Raji (cell line): ENCODE measurements around the gene LYRM4.

Source experiments
- POLR2A ChIP-seq: IDR thresholded peaks from 2 replicates; pipeline ENCODE4 v1.6.1; 2011; ENCODE audit warnings: low read depth, low read length, control low read depth; ENCODE audit not compliant: insufficient read depth

The LYRM4 gene

DNA sequence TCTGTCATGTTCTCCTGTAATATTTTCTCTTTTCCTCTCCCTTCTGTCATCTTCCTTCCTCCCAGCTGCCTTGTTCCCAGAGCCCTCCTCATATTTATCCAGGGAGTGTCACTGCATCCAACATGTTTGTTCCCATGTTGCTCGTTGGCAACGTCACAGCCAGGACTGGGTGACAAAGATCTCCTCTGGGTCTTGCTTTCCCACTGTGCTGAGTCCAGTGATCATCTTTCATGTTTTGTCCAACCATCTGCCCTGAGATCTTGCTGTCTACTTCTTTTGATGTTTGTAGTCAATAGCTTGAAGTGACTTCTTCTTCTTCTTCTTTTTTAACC is 27.2 kb upstream of the LYRM4 start:
- TF ChIP-seq POLR2A, result no peak

DNA sequence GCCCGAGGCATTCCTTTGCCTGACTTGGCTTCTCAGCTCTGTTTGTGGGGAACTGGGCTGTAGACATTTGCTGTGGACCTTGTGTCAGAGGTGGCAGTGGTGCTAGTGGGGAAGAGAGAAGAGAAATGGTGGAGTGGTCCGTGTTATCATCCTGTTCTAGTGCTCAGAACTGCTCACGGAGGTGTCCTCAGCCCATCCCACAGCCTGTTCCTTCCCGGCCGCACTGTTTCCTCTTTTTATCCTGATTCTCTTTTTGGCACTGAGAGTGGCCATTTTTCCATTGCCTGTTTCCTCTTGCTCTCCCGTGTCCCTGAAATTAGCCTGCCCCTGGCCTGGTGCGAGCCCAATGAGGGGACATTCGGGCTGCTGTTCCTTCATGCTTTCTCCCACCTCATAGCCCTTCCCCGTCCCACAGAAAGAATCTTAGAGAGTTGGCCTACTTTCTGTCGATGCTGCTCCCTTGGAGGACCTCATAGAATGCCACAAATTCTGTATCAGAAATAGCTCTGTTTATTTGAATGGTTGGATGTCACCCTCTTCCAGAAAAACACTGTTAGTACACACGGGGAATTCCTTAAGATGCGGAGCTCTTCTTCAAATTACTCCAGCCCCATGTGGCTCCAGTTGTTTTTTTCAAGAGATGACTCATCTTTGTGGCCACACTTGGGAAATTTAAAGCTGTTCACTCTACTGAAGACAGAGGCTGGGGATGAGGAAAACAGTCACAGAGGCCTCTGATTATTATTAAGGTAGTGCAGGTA is 26.6 kb upstream of the LYRM4 start:
- no peak for TF ChIP-seq POLR2A

DNA sequence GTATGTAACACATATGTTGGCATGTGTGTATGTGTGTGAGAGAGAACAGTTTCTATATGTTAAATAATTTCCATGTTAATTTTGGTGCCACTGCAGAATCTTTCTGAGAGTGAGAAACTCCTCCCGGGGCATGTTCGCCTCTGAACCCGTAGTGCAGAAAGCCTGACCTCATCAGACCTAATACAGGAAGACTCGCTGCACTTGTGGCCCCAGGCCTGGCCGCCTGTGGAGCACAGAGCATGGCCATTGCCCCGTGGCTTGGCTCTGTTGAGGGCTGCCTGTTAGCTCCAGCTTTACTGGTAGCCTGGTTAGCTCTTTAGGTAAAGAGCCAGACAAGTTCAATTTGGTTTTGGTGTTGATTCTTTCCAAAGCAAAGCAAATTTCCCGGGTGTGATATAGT is 26.0 kb upstream of the LYRM4 start:
- TF ChIP-seq POLR2A, result no peak

DNA sequence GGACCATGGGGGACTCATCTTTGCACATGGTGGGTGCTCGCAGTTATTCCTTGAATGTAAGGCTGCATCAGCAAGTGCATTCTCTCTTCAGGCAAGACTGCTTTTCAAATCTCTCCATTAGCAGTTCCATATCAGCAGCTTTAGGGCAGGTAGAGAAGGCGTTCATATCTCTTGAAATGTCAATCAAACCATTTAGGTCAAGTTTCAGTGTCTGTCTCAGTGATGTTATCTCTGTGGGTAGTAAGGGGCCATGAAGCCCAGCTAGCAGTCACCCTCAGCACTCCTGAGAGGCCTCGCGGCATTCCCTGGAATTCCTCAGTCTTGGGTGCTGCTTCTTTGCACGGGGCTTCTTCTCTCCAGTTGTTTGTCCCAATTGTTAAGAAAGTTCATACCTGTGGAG is 24.8 kb upstream of the LYRM4 start:
- TF ChIP-seq POLR2A, result no peak

DNA sequence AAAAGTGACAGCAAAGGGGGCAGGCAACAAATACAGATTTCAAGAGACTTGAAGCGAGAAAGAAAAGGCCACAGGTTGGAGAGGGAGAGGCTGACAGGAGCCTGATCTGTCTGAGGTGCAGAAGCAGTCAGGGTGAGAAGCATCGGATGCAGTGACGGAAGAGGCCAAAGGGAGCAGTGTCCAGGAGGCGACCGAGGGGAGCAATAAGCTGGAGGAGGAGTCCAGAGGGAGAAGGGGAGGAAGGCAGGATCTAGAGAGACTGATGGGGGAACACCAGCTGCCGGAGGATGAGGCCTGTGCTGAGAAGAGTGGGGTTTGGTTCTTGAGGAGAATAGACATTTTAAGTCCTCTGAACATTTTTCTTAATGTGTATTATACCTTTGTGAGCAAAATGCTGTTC is 24.3 kb upstream of the LYRM4 start:
- no peak for TF ChIP-seq POLR2A

DNA sequence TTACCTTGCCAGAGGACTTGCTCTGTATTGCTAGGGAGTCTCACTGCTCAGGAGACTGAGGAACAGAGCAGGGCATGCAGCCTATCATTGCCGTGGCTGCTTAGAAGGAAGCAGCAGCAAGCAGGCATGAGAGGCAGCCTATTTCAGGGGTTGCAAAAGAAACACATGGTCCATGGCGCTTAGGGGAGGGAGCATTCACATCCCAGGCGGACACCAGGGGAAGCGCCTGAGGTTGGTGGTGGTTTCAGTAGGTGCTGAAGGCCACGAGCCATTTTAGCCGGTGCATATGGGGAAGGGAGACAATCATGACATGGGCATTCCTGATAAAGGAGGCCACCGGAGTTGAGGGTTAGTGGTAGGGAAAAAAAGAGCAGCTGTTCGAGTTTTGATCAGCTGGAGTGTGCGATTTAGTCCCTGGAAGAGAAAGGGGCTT is 21.5 kb upstream of the LYRM4 start:
- TF ChIP-seq POLR2A, result no peak

DNA sequence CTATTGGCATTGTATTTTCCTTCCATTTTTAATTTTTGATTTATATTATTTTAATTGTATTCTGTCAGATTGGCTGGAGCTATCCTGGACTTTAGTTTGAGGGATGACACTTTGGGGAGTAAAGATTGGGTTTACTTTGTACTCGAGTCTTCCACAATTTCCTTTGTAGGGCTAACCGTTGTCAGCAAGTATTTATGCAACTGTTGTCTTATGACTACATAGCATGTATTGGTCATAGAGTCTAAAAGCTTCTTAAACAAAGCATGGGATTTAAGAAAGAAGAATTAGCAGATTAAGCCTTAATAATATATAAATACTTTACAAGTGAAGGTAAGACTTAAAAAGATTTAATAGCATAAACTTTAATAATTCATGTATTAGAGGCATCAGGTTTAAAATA is 20.2 kb upstream of the LYRM4 start:
- no peak for TF ChIP-seq POLR2A

DNA sequence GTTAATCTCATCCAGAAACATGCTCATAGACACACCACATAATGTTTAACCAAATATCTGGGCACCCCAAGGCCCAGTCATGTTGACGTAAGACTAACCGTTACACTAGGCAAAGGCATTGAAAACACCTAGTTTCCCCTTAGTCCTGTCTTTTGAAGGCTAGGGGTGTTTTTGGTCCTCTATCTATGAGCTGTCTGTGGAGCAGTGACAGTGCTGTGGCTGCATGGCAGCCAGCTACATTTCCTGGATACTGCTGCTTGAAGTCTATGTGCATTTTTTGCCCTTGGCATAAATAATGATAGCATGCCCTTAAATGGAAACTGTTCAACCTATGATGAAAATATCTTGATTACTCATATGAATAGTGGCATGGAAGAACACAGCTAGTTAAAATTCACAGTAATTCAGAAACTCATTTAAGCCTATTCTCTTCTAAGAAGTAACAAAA is 19.2 kb upstream of the LYRM4 start:
- TF ChIP-seq POLR2A, result no peak

DNA sequence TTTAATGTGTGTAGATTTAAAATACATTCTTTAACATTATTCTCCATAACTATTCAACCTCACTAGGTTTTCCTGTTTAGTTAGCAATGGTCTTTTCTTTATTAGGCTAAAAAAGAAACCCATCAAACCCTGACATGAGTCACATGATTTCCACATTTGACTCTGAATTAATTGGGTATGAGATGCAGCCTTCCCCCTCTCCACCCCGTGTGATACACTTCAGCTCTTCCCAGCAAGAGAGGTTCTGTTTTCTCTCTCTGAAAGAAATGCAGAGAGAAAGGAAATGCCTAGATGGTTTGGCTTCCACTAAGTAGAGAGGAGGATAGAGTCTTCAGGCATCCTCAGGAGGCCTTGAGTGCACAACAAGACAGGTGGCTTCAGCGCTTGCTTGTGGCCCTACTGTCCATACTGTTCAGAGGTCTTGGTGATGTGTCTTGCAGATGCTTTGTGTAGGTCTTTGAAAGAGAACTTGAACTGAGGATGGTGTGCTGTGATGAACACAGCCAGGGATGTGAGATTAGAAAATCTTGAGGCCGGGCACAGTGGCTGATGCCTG is 17.9 kb upstream of the LYRM4 start:
- 0 out of 2 replicates have a peak, but pooled peaks have one; percentile 17 for TF ChIP-seq POLR2A

DNA sequence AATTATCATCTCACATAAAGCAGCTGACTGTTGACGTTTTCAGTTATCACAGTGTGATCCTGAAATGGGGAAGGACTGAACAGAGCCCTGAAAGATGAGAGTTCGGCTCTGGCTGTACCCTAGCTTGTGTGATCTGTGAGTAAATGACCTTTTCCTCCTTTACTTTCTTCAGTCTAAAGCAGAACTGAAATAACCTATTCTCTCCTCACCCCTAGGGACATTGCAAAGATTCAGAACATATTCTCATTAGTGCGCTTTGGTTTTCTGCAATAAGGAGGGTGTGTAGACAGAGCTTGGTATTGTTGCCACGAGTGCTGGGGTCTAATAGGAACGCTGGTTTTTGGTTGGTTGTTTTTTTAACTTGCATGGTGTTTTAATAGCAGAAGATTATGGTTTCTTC is 17.3 kb upstream of the LYRM4 start:
- TF ChIP-seq POLR2A, result no peak

DNA sequence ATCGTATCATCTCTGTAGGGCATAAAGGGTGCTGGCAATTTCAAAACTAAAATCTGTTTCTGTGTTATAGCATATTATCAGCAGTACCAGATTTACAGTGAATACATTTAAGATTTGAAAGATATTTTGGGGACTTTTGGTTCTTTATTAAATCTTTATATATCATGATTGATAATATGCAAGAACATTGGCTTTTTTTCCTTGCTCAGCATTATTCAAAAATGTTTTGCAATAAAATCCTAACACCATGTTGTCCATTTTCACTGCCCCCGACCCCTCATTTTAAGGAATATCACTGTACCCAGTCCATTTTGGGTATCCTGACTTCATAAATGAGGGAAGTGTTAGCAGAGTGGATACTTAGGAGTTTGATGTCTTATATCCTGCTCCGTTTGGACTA is 16.8 kb upstream of the LYRM4 start:
- no peak for TF ChIP-seq POLR2A

DNA sequence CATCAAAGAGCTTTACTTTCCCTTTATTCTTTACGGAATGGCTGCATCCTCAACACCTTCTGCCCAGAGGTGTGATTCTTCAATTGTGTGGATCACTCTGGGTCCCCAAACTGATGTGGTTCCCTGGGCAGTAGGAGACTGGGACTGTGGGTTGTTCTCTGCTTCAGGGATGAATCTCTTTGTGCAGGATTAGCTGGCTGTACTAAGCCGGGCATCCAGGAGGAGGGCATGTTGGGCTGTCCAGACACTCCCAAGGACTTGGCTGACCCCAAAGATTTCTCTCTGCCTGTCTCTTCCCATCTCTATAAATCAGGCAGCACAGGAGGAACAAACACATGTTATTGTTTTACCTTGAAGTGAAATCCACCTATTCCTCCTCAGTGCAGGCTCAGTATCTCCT is 15.8 kb upstream of the LYRM4 start:
- no peak for TF ChIP-seq POLR2A

DNA sequence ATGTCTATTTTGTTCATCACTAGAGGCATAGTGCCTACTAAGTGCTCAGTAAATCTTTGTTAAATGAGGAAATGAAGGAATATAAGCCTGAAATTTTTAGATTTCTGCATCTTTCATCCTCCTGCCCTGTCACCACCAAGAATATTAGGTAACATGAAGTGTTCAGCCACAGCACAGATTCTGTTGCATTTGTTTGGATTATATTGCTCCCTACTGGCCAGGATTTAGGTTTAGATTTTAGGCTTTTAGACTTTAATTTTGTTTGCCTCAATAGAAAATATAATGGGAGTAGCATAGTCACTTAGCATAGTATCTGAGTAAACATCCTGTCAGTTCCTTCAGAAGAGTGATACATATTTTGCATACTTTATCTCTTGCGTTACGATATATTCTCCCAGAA is 14.7 kb upstream of the LYRM4 start:
- TF ChIP-seq POLR2A, result no peak

DNA sequence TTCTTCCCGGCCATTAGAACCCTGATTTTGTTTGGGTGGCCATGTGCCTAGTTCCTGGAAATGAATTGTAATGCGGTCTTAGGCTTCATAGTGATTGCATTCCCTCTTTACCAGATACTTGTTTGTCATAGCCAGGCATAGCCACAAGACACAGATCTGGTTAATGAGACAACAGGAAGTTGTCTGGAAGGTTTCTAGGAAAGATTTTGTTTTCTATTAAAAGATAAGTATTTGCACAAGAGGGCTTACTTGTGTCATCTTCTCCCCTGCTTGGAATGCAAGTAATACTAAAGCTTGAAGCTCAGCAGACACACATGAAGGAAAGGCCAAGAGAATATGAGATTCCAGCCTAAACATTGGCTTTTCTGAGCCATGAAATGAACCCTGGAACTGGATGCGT is 13.5 kb upstream of the LYRM4 start:
- TF ChIP-seq POLR2A, result no peak

DNA sequence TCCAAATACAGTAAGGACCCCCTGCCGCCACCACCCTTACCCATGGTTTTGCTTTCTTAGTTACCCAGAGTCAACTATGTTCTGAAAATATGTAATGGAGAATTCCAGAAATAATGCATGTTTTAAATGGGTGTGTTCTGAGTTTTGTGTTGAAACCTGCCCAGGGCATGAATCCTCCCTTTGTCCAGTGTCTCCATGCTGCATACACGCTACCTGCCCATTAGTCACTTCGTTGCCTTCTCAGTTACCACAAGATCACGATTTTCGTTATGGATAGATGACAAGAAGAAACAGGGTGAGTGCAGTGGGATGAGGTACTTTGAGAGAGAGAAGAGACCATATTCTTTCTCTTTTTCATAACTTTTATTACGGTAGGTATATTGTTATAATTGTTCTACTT is 11.2 kb upstream of the LYRM4 start:
- TF ChIP-seq POLR2A, result no peak

DNA sequence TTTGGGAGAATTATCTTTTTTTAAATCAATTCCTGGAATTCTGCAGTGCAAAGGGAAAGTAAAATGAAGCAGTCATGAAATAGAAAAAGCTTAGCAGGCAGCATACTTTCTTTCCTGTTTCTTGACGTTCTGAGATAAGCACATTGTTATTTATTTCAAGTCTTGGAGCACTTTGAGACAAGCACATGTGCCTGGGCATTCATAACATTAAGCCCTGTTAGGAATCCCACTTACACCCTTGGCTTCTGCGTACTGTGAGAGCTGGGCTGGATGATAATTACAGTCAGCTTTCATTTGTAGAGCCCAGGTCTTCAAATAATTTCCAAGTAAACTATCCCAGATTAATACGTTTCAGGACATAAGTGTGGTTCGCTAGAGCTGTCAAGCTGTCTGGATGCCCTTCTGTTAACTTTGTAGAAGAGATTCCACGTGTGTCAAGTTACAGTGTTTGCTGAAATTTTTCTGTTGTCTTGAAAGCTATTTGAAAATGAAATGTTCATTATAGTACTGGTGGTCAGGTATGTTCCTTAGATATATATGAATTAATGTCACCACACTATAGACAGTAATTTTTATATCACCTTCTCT is 9.4 kb upstream of the LYRM4 start:
- TF ChIP-seq POLR2A, result no peak

DNA sequence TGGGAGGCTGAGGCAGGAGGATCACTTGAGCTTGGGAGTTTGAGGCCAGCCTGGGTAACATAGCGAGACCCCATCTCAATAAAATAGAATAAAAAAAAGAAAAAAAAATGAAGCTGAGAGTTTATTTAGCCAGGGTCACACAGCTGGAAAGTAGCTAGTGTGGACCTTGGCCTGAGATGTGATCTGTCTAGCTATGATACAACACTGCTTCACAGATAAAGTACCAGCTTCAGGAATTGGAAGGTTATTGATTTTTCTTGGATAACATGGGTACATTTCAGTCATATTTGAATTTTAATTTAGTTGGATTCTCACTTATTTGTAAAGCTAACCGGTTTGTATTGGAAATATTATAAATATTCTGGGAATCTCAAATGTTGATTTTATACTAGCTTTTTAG is 5.7 kb upstream of the LYRM4 start:
- TF ChIP-seq POLR2A, result no peak

DNA sequence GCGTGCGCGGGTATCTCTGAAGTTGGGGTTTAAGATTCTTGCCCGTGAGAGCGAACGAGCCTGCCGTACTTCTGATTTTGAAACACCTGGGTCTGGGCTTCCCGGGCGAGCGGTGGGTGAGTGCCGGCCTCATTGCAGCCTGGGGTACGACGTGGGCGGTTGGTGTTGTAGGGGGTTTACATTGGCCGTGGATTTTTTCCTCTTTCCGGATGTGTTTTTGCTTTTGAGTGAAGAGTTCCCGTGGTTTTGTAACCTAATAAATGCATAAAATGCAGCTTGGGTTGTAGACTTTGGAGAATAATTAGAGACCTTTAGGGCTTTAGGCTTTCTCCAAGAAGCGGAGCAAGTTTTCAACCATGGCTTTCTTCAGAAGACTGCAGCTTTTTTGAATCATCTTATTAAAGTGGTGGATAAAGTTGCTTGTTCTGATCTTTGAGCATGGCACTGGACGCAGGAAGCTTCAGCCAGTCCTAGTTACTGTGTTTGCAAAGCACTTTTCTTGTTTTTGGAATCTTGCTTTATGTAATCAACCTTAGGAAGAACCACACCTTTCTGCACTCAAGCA is 877 bp upstream of the LYRM4 start:
- TF ChIP-seq POLR2A, result no peak; the same call in 1 of the 2 replicates
